Ascending aorta (tissue), 2 donors: ENCODE measurements around the gene ONECUT3. TPM values are rescaled to one million over a fixed set of nuclear protein-coding genes. Genes with fewer than 3 reads are reported as not detected.

Experiments
- DNase-seq, 2 donors: peaks; one replicate each; pipeline ENCODE4 v3.0.0-alpha.2; 2019; ENCODE audit warnings: low spot score in 2 of 2
- H3K27ac ChIP-seq, 2 donors: fragments of 200-600 bp; sonication (generic); one replicate each; pipeline ENCODE4 v1.5.1; 2016 to 2017; ENCODE audit warnings: mild to moderate bottlenecking in 1 of 2
- H3K27me3 ChIP-seq: fragments of 200-600 bp; sonication (generic); one replicate; pipeline ENCODE4 v1.5.1; 2017
- H3K36me3 ChIP-seq, 2 donors: fragments of 200-600 bp; sonication (generic); one replicate each; pipeline ENCODE4 v1.5.1; 2016
- H3K4me1 ChIP-seq, 2 donors: fragments of 200-600 bp; sonication (generic); one replicate each; pipeline ENCODE4 v1.5.1; 2016 to 2017; ENCODE audit warnings: mild to moderate bottlenecking in 1 of 2
- H3K4me3 ChIP-seq, 2 donors: fragments of 200-600 bp; sonication (generic); one replicate each; pipeline ENCODE4 v1.5.1; 2016 to 2017; ENCODE audit warnings: mild to moderate bottlenecking in 1 of 2
- H3K9me3 ChIP-seq, 2 donors: fragments of 200-600 bp; sonication (generic); one replicate each; pipeline ENCODE4 v1.5.1; 2016
- CTCF ChIP-seq, 3 experiments: fragments of 200-600 bp in 2 of 3; fragments of 450-650 bp in 1 of 3; sonication (generic) in 2 of 3; IDR thresholded peaks; one replicate each; pipeline ENCODE4 v1.5.1; 2016 to 2019; ENCODE audit warnings: antibody characterized with exemption in 3 of 3, mild to moderate bottlenecking in 1 of 3, moderate library complexity in 1 of 3
- intact Hi-C: fragments of 100-400 bp; cut with DNase I; formaldehyde crosslinking; loops from one replicate; pipeline ENCODE4 v1.15.1; 2023
- total RNA-seq: library from RNA; depleted of rRNA; stranded (reverse); fragments of >200 nt; gene quantifications from one replicate; pipeline ENCODE4 v1.1.0, GENCODE V29; 2016

ONECUT3 gene
- total RNA-seq, 1 donor from 2014 or later: not detected

GRCh38 chr19:1734321-1734966, 18.9 kb upstream of the ONECUT3 start:
- intact Hi-C loops: no loop called here
- no peaks in the 10 kb centered on the region for H3K36me3 ChIP-seq

GRCh38 chr19:1736280-1736679, 17.0 kb upstream of the ONECUT3 start:
- Histone ChIP-seq H3K27me3 (no peaks in the 10 kb centered on the region), H3K9me3 (no peaks in the 10 kb centered on the region), H3K27ac (no peak overlapping the region), H3K36me3 (no peaks in the 10 kb centered on the region), H3K4me3 (no peak overlapping the region), H3K4me1 (no peaks in the 10 kb centered on the region)
- no peak for DNase-seq
- intact Hi-C loops: no loop called here
- no peak for TF ChIP-seq CTCF (IDR thresholded peaks at IDR 0.05)

More at GRCh38 chr19:1734321-1734966, 18.9 kb upstream of the ONECUT3 start:
- Histone ChIP-seq H3K27me3 (no peaks in the 10 kb centered on the region), H3K4me1 (no peaks in the 10 kb centered on the region), H3K27ac (no peak overlapping the region), H3K4me3 (no peak overlapping the region), H3K9me3 (no peaks in the 10 kb centered on the region)
- no peak for DNase-seq
- TF ChIP-seq CTCF (IDR thresholded peaks at IDR 0.05): no peak

GRCh38 chr19:1736927-1737326, 16.4 kb upstream of the ONECUT3 start:
- intact Hi-C loops: no loop called here
- no peak for DNase-seq
- Histone ChIP-seq H3K4me1 (no peaks in the 10 kb centered on the region), H3K36me3 (no peaks in the 10 kb centered on the region), H3K27me3 (no peaks in the 10 kb centered on the region), H3K27ac (no peak overlapping the region), H3K4me3 (no peak overlapping the region), H3K9me3 (no peaks in the 10 kb centered on the region)
- no peak for TF ChIP-seq CTCF (IDR thresholded peaks at IDR 0.05)

GRCh38 chr19:1739960-1740629, 13.2 kb upstream of the ONECUT3 start:
- Histone ChIP-seq H3K4me3 (no peak overlapping the region), H3K27ac (no peak overlapping the region), H3K4me1 (no peaks in the 10 kb centered on the region), H3K9me3 (no peaks in the 10 kb centered on the region), H3K36me3 (no peaks in the 10 kb centered on the region), H3K27me3 (peaks cover 2% of the 10 kb centered on the region)
- intact Hi-C loops: no loop called here
- DNase-seq: no peak
- no peak for TF ChIP-seq CTCF (IDR thresholded peaks at IDR 0.05)

GRCh38 chr19:1742989-1743696, 10.2 kb upstream of the ONECUT3 start:
- no peak for DNase-seq
- peaks cover 14% of the 10 kb centered on the region for H3K27me3 ChIP-seq
- TF ChIP-seq CTCF (IDR thresholded peaks at IDR 0.05): no peak
- no peak overlapping the region for H3K27ac ChIP-seq
- intact Hi-C loops: no loop called here
- no peak overlapping the region for H3K4me3 ChIP-seq
- no peaks in the 10 kb centered on the region for H3K9me3 ChIP-seq
- no peaks in the 10 kb centered on the region for H3K36me3 ChIP-seq
- H3K4me1 ChIP-seq: peaks cover 0 to 4% of the 10 kb centered on the region in 2 donors
